Right cardiac atrium (tissue), 5 donors: ENCODE results near the gene SLC29A2. TPM values are rescaled to one million over a fixed set of nuclear protein-coding genes. Genes with fewer than 3 reads are reported as not detected.
A peak's percentile ranks its signal among the peaks of the same experiment; 100 is the strongest.
"Not testable (repeated sequence)": the region's sequence is repeated elsewhere in the genome, so short reads cannot be mapped to it uniquely, and the experiment has no call there.

Experiments used
- ATAC-seq, 2 donors: fragments of 200-7000 bp; cut with Tn5 transposase; one replicate each; pipeline versions ENCODE4 v1.8.0 to v1.9.1; 2020; ENCODE audit warnings: moderate library complexity in 2 of 2, mild to moderate bottlenecking in 1 of 2
- DNase-seq, 3 donors: peaks; one replicate each; pipeline ENCODE4 v3.0.0-alpha.2; 2020
- H3K27ac ChIP-seq: one replicate; pipeline ENCODE4 v1.5.1; 2013; ENCODE audit warnings: mild to moderate bottlenecking, low read length, control low read depth, moderate library complexity
- H3K27me3 ChIP-seq: one replicate; pipeline ENCODE4 v1.6.1; 2013; ENCODE audit not compliant: control insufficient read depth, insufficient read depth
- H3K4me1 ChIP-seq: one replicate; pipeline ENCODE4 v1.6.1; 2013; ENCODE audit warnings: low read length; ENCODE audit not compliant: control insufficient read depth, insufficient read depth
- H3K4me3 ChIP-seq: one replicate; pipeline ENCODE4 v1.5.1; 2013; ENCODE audit warnings: low read length, control low read depth
- H3K9me3 ChIP-seq: one replicate; pipeline ENCODE4 v1.6.1; 2013; ENCODE audit warnings: low read length; ENCODE audit not compliant: control insufficient read depth
- WGBS: extraction: QIAGEN DNeasy Blood & Tissue Kit; methylation state at CpG from one replicate; pipeline ENCODE4 v1.1.7; 2013; 5-methylcytosine and 5-hydroxymethylcytosine counted together
- intact Hi-C, 4 donors: fragments of 100-400 bp; cut with DNase I; formaldehyde crosslinking; loops; one replicate each; pipeline versions ENCODE4 v1.11.0 to v1.14.0; 2022 to 2023
- polyA plus RNA-seq: library from polyadenylated mRNA; stranded (reverse); fragments of 200-250 nt; gene quantifications from one replicate; pipeline ENCODE4 v1.2.3, GENCODE V29; 2013
- total RNA-seq, 4 donors: library from RNA; stranded (reverse); fragmentation: NEBNext Ultra II Directional; extraction: Animal tissue kit (Norgen Biotek cat#: 25700); gene quantifications; one replicate each; pipeline ENCODE4 v1.2.1, GENCODE V29; 2021
- donor health status: healthy with polysubstance abuse.
- donor health status: DM: no; HTN: yes; CAD: no.
- donor health status: DM: no; HTN: no; CAD: no.
- donor health status: DM: no; HTN: yes; CAD: no; lungs with severe emphysema.
- donor health status: DM: yes; HTN: yes; CAD: no.

Gene SLC29A2
- total and polyA plus RNA-seq, 5 donors = 18.7 to 33.2 (median 28.2) TPM

DNA sequence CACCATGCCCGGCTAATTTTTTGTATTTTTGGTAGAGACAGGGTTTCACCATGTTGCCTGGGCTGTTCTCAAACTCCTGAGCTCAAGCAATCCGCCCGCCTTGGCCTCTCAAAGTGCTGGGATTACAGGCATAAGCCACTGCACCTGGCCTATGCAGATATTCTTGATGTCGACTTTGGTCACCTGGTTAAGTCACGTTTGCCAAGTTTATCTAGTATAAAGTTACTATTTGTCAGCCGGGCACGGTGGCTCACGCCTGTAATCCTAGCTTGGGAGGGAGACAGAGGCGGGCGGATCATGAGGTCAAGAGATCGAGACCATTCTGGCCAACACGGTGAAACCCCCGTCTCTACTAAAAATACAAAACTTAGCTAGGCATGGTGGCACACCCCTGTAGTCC is 12.8 kb upstream of the SLC29A2 start:
- not testable (repeated sequence) for ATAC-seq, H3K4me1 ChIP-seq, H3K4me3 ChIP-seq, H3K27ac ChIP-seq, H3K27me3 ChIP-seq, DNase-seq, H3K9me3 ChIP-seq
- intact Hi-C loops = loop anchor here in 1 of 4 donors (10.0 kb wide), 1 partner anchor 70 kb away; the partner anchor contains the start of gene CD248
- WGBS = 87% methylated on average over 13 of the region's 13 CpGs

DNA sequence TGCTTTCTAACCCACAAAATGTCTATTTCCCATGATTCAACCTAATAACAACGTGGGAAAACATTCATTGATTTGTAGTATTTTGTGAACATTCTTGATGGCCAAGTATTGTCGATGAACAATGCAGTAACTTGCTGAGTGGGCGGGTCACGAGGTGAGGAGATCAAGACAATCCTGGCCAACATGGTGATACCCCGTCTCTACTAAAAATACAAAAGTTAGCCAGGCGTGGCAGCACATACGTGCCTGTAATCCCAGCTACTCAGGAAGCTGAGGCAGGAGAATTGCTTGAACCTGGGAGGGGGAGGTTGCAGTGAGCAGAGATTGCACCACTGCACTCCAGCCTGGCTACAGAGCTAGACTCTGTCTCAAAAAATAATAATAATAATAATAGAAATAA is 8.7 kb upstream of the SLC29A2 start:
- H3K4me3 ChIP-seq, H3K4me1 ChIP-seq, H3K27me3 ChIP-seq, H3K9me3 ChIP-seq, H3K27ac ChIP-seq, ATAC-seq, DNase-seq: not testable (repeated sequence)
- 24% methylated on average over 7 of the region's 7 CpGs for WGBS
- intact Hi-C loops = loop anchor here in 1 of 4 donors (10.0 kb wide), 1 partner anchor 65 kb away; the partner anchor contains the start of gene CD248

- H3K4me1 ChIP-seq, H3K4me3 ChIP-seq, intact Hi-C loops, H3K9me3 ChIP-seq, DNase-seq, H3K27me3 ChIP-seq, ATAC-seq: not testable (repeated sequence)
- H3K27ac ChIP-seq = peak overlapping the region; percentile 50
- 57% methylated on average over 9 of the region's 9 CpGs for WGBS
Measured at GRCh38 chr11:66373690-66374287, 2.2 kb upstream of the SLC29A2 start.

DNA sequence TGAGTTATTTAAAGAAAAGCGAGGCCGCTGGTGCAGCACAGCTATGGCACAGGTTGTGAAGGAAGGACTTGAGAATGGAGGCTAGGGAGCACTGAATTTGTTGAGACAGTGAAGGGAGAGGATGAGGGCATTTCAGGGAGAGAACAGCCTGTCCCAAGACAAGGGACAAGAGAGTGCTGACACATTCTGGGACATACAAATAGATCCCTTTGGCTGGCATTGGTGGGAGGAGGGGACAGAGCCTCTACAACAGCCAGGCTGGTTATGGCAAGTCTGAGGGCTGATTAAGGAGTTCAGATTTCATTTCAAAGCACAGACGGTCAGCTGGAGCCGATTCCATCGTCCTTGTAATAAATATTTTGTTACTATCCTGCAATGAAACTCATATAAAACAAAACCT is 1.7 kb upstream of the SLC29A2 start:
- 51% methylated on average over 5 of the region's 5 CpGs for WGBS
- Histone ChIP-seq H3K4me1 (peaks cover 6% of the 10 kb centered on the region), H3K4me3 (no peak overlapping the region), H3K27ac (peak overlapping the region; percentile 80), H3K9me3 (no peaks in the 10 kb centered on the region), H3K27me3 (no peaks in the 10 kb centered on the region)
- ATAC-seq (peak; percentile 54 to 67), DNase-seq (peak in 2 of 3 donors; percentile 39 to 70)
- intact Hi-C loops = no loop called here

GRCh38 chr11:66369073-66369894 is 2.3 kb downstream of the SLC29A2 start:
- Histone ChIP-seq H3K9me3 (no peaks in the 10 kb centered on the region), H3K27me3 (no peaks in the 10 kb centered on the region), H3K4me1 (peaks cover 6% of the 10 kb centered on the region), H3K27ac (peak overlapping the region; percentile 57), H3K4me3 (no peak overlapping the region)
- ATAC-seq (no peak), DNase-seq (no peak)
- WGBS = 83% methylated on average over 25 of the region's 25 CpGs
- intact Hi-C loops = no loop called here

- intact Hi-C loops = no loop called here
- Histone ChIP-seq H3K9me3 (no peaks in the 10 kb centered on the region), H3K4me1 (peaks cover 6% of the 10 kb centered on the region), H3K27me3 (no peaks in the 10 kb centered on the region), H3K4me3 (no peak overlapping the region), H3K27ac (no peak overlapping the region)
- DNase-seq (no peak), ATAC-seq (no peak)
- WGBS = 89% methylated on average over 6 of the region's 6 CpGs
Measured at GRCh38 chr11:66368484-66368883, 3.1 kb downstream of the SLC29A2 start.

GRCh38 chr11:66367561-66368312 is 3.8 kb downstream of the SLC29A2 start:
- Histone ChIP-seq H3K4me3 (no peak overlapping the region), H3K9me3 (no peaks in the 10 kb centered on the region), H3K4me1 (peaks cover 6% of the 10 kb centered on the region), H3K27me3 (no peaks in the 10 kb centered on the region), H3K27ac (no peak overlapping the region)
- no peak for ATAC-seq
- 87% methylated on average over 15 of the region's 15 CpGs for WGBS
- DNase-seq = no peak
- intact Hi-C loops = no loop called here

DNA sequence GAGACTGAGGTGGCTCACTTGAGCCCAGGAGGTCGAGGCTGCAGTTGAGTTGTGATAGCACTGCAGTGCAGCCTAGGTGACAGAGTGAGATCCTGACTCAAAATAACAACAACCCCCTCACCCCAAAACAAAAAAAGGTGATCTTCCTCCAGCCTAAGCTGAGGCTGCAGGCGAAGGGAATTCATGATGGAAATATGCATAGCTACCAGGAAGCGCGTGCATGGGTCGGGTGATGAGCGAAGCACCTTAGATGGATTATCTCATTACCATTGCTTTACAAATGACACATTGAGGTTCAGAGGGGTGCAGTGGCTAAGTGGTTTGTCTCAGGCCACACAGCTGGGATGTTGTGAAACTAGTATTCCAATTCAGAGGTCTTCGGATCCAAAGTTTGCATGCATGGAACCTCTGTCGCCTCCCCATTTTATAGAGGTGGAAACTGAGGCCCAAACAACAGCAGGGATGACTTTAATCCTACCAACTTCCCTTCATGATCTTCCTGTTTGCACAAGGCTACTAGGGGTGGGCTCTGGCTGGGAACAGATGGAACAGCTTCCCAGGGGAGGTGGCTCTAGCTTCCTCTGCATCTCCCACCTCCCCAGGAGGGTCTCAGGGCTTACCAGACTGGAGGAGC is 4.6 kb downstream of the SLC29A2 start:
- ATAC-seq (no peak), DNase-seq (no peak)
- WGBS = 91% methylated on average over 8 of the region's 8 CpGs
- Histone ChIP-seq H3K9me3 (no peaks in the 10 kb centered on the region), H3K4me3 (no peak overlapping the region), H3K4me1 (peaks cover 4% of the 10 kb centered on the region), H3K27ac (no peak overlapping the region), H3K27me3 (no peaks in the 10 kb centered on the region)
- intact Hi-C loops = no loop called here

DNA sequence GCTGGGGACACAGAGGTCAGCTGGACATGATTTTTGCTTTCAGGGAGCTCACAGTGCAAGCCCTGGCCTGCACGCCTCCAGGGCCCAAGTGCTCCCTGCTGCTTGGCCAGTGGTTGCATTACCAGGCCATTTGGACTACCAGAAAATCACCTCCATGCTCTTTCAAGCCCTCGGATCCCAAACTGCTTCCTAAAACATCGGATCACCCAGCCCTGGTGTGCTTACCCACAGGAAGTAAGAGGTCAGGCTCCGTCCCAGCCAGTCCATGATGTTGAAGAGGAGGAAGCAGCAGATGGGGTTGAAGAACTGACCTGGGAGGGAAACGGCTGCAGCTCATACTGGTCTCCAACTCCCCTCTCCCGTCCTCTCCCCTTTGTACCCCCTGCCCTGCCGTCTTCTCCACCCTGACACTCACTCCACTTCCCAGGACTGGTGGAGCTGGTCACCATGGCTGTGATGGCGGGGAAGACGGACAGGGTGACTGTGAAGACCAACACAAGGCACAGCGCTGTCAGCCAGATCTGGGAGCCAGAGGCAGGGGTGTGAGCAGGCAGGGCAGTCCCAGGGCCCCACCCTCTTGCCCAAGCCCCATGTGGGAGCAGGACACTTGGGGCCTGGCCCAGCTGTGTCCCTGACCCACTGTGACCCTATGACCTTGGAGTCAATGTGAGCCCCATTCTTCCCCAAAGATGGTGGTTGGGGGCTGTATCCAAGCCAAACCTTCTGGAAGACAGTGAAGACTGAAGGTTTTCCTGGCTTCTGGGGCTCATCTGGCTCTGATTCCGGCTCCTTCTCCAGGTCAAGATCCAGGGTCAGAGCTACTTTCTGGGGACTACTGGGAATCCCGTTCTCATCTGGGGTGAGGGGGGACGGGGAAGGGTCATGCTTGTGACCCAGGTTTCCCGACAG is 5.6 kb downstream of the SLC29A2 start:
- no peak for ATAC-seq
- H3K4me3 ChIP-seq = no peak overlapping the region

DNA sequence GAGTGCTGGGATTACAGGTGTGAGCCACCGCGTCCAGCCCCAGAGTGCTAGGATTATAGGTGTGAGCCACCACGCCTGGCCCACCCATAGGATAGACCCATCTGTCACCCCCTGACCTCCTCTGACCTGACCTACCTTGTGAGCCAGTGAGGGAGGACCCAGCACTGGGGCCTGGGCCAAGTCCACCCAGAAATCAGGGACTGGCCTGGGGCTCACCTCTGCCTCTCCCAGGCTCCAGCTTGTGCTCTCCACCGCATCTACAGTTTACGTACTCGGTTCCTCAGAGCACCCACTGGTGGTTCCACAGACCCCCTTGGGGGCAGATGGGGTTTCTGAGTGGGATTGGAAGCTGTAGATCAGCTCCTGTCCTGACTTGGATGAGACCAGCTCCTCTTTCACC is 6.4 kb downstream of the SLC29A2 start:
- Histone ChIP-seq H3K9me3 (no peaks in the 10 kb centered on the region), H3K4me3 (no peak overlapping the region), H3K4me1 (peaks cover 4% of the 10 kb centered on the region), H3K27ac (no peak overlapping the region), H3K27me3 (no peaks in the 10 kb centered on the region)
- intact Hi-C loops = no loop called here
- no peak for ATAC-seq
- no peak for DNase-seq
- WGBS = 96% methylated on average over 6 of the region's 6 CpGs

More for the DNA sequence above, 5.6 kb downstream of the SLC29A2 start:
- peaks cover 4% of the 10 kb centered on the region for H3K4me1 ChIP-seq
- no peaks in the 10 kb centered on the region for H3K9me3 ChIP-seq
- 70% methylated on average over 14 of the region's 14 CpGs for WGBS
- intact Hi-C loops = no loop called here
- H3K27me3 ChIP-seq = no peaks in the 10 kb centered on the region
- DNase-seq = no peak
- no peak overlapping the region for H3K27ac ChIP-seq
